Stimulated activated CD4-positive, alpha-beta T cell treated with anti-CD3 and anti-CD28 coated beads, TNF-alpha, amount 100 ng/mL, for 48 hours (primary cell): ENCODE data around the gene EPHA5.
"Not testable (repeated sequence)": the region's sequence is repeated elsewhere in the genome, so short reads cannot be mapped to it uniquely, and the experiment has no call there.

Experiments
- DNase-seq, 3 donors: peaks; one replicate each; pipeline ENCODE4 v3.0.0-alpha.2; 2020; ENCODE audit warnings: low read depth in 3 of 3

Gene EPHA5

DNA sequence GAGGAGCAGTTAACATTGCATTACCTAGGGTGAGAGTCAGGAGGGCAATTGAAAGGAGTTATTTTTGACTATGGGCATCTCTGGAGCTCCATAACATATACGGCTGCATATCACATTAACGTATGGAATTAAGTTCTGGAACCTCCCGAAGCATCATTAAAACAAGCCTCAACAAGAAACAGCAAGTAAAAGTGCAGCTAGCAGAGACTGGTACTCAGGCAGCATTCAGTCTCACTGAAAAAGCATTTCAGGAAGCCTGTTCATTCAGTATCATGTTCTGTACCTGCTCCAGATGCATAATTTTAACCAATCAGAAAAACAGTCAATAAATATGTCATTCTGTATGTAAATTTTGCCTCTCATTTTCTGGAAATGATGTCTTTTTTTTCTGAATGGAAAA is 299.6 kb downstream of the EPHA5 start:
- no peak for DNase-seq

GRCh38 chr4:65367306-65367705 is 303.0 kb downstream of the EPHA5 start:
- DNase-seq, result no peak

- DNase-seq, result no peak
These were observed 311.4 kb downstream of the EPHA5 start for GRCh38 chr4:65358914-65359313.

DNA sequence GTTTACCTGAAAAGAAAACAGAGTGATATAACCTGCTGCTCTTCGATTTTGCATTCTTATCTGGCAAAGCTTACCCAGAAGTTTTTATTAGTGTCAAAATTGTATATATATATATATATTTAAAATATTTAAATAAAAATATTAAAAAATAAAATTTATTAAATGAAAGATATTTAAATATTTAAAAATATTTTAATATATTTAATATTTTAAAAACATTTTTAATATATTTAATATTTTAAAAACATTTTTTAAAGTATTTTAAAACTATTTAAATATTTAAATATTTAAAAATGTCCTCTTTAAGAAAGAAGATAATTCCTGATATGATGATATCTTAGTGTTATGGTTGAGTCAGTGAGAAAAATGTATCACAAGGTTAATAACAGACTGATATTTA is 317.2 kb downstream of the EPHA5 start:
- no peak for DNase-seq

DNA sequence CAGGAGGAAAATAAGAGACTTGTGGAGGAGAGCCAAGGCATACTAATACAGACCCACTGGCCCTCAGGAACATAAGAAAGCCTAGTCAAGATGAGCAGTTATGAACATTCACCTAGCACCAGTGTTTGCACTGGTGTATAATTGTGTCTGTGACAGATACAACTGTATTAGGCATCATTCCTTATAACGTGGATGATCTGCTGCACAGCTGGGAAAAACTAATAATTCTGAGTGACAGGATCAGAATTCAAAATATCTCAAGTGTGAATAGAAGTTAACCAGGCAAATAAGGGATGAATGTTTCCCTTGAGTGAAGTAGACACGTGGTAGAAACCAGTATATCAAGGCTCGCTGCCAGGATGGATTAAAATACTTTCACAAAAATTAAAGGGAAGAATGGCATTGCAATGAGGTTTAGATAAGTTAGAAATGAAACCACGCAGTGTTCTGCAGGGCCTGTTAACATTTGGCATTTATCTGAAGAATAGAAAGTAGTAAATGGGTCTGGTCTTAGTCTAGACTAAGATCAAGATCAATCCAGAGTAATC is 325.9 kb downstream of the EPHA5 start:
- DNase-seq, result no peak

DNA sequence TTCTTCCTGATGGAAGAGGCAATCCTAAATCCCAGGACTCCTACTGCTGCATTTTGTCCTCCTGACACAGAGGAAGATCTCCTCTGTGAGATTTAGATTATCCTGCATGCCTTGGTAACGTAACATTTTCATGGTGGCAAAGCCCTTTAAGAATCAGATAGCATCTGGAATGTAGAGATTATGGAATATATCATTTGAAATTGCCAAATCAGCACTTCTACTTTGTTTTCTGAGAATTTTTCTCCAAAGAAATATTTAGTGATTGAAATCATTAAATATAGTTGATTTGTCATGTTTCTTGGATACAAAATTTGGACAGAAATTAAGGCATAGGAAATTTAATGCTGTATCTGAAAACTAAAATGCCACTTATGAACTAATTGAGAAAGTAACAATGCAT is 326.9 kb downstream of the EPHA5 start:
- no peak for DNase-seq

DNA sequence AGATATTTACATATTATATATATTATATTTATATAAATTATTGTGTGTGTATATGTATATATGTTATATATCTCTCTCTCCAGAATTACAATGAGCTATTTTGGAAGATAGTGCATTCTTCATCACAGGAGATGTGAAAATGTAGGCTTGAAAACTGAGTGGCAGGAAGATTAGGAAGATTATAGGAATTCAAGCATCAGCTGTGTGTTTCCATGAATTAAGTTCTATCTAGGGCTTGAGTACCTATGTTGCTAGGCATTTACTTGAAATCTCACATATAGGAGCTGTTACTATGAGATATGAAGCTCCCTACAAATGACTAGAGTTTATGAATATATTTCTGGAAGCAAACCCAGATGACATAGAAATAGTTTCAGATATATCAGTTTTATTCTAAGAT is 328.7 kb downstream of the EPHA5 start:
- no peak for DNase-seq

DNA sequence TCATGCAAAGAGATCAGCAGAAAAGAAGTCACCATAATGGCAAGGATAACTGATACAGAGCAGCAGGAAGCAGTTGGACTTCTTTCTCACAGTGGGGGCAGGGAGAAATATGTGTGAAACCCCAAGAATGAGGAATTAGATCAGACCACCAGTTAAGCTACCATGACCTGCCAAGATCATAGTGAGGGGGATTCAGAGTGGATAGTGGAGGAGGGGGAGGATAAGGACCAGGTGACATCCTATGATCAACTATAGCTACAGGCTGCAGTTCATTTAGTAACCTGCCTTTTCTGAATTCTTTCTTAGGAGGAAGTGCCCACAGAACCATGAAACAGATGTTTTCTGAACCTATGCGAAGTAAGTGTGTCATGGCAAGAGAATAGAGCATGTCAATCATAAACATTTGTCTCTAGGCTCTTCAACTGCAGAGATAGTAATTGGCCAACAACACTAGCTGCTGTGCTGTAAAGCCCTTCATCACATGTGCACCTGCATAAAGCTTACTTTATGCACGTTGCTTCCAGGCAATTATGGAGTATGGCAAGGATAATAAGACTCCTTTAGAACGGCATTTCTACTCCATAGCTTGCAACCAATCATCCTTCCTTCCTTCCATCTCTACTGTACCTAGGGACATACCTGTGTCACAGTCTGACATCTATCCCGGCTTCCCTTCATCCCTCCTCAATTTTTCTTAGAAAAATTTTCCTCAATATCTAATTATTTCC is 329.7 kb downstream of the EPHA5 start:
- no peak for DNase-seq

DNA sequence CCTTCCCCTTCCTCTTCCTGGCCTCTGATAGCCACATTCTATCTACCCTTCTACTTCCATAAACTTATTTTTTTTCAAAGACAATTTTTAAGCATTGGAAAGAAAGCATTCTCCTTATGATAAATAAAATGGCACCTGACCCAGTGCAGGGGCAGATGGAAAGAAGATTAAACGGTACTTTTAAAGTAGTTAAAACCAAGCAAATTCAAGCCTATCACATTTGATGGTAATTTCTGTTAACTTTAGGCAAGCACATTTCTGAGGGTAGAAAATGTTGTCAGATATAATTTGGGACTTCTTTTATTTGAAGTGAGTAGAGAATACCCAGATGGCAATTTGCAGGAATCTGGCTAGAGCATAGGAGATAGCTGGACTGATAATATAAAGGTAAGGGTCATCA is 332.9 kb downstream of the EPHA5 start:
- DNase-seq, result no peak

DNA sequence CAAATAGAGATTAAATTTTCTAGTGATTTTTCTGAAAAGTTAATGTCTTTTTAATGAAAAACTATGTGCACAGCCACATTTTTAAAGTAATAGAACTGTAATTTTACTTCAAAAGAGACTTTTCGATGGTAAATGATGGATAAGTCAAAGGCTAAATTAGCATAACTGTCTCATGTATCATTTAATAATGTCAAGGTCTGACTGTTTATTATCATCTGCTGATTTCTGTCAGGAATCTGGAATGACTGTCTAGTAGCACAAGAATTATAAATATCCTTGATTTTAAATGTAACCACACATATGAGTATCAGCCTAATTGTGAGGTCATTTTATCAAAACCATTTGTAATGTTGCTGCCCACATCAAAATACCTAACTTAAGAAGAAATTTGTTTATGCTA is 333.8 kb downstream of the EPHA5 start:
- no peak for DNase-seq

DNA sequence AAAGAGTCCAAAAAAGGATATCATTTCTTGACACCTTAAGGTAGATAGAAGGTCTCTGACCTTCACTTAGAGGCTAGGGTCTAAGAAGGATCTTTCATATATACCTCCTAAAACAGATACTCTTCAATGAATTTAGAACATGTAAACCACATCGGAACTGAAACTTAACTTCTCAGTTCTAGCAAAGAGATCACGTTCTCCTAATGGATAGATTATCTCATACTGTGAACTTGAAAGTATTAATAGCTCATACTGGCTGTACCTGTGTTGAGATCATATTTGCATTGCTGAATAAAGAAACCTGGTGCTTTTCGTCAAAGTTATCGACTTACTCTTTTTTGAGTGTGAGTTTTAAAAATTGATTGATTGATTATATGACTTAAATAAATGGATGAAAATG is 353.8 kb downstream of the EPHA5 start:
- DNase-seq, result no peak

DNA sequence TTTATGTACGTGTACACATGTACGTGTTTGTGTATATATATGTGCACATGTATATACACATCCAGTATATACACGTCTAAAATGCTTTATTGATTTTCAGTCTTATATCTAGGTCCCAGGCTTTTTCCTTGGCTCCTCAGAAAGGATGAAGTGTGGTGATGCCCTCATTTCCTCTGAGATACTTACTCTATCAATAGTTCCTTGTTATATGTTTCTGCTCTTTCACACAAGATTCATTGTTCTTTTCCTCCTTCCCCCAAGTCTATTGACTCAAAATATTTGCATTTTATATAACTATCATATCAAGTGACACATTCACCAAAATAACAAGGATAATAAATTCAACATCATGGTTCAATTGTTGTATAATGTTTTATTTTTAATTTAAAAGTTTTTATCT is 359.2 kb downstream of the EPHA5 start:
- DNase-seq, result no peak

- no peak for DNase-seq
These were observed 359.7 kb downstream of the EPHA5 start for GRCh38 chr4:65310586-65310985.

- DNase-seq, result not testable (repeated sequence)
These were observed 361.7 kb downstream of the EPHA5 start for GRCh38 chr4:65308626-65309025.

GRCh38 chr4:65302145-65302544 is 368.1 kb downstream of the EPHA5 start:
- DNase-seq, result no peak

DNA sequence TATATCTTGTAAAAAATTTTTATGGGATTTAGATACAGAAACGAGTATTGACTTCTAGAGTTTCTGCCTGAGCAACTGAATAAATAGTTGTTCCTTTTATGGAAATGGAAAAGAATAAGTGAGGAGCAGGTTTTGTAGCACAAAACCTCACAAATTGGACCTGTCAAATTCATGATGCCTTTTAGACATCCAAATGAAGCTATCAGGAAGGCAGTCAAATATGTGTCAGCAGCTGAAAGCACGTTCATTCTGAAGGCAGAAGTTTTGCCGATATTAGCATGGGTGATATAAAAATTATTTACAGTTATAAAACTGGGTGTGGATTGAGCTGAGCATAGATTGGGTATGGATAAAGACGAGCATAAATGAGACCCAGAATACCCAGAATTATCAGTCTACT is 374.0 kb downstream of the EPHA5 start:
- no peak for DNase-seq

- no peak for DNase-seq
These were observed 383.2 kb downstream of the EPHA5 start for GRCh38 chr4:65287071-65287470.
